Fibroblast of lung (primary cell): ENCODE data around the gene RACGAP1. TPM values are rescaled to one million over a fixed set of nuclear protein-coding genes. Genes with fewer than 3 reads are reported as not detected.

ENCODE experiments used
- DNase-seq, 2 donors: peaks; one replicate each; pipeline versions ENCODE4 v3.0.0 to v3.0.0-alpha.2; 2010; ENCODE audit warnings: low read depth in 2 of 2
- H2AFZ ChIP-seq: 2 replicates; pipeline ENCODE4 v1.5.1; 2012; ENCODE audit warnings: low read length, control low read depth, inconsistent platforms
- H3K27ac ChIP-seq: 2 replicates; pipeline ENCODE4 v1.5.1; 2011; ENCODE audit warnings: low read length, control low read depth; ENCODE audit not compliant: insufficient read depth
- H3K27me3 ChIP-seq: 2 replicates; pipeline ENCODE4 v1.5.1; 2011; ENCODE audit warnings: mild to moderate bottlenecking, low read length; ENCODE audit not compliant: control insufficient read depth, insufficient read depth
- H3K36me3 ChIP-seq: 2 replicates; pipeline ENCODE4 v1.5.1; 2011; ENCODE audit warnings: low read length; ENCODE audit not compliant: control insufficient read depth, insufficient read depth
- H3K4me1 ChIP-seq: 2 replicates; pipeline ENCODE4 v1.5.1; 2011; ENCODE audit warnings: low read length; ENCODE audit not compliant: control insufficient read depth, insufficient read depth; ENCODE audit errors: extremely low read depth
- H3K4me2 ChIP-seq: 2 replicates; pipeline ENCODE4 v1.5.1; 2011; ENCODE audit warnings: low read length, control low read depth; ENCODE audit not compliant: insufficient read depth; ENCODE audit errors: extremely low read depth
- H3K4me3 ChIP-seq, 4 experiments: fragments of 200-600 bp in 1 of 4; sonication (generic) in 1 of 4; replicated peaks in 1 of 4; 2 replicates each; pipeline ENCODE4 v1.5.1; 2011 to 2016; ENCODE audit warnings: low read length in 4 of 4, low read depth in 3 of 4, mild to moderate bottlenecking in 3 of 4, control low read depth in 2 of 4, inconsistent platforms in 1 of 4, mixed read lengths in 1 of 4; ENCODE audit not compliant: insufficient read depth in 1 of 4; ENCODE audit errors: control extremely low read depth in 1 of 4
- H3K79me2 ChIP-seq: 2 replicates; pipeline ENCODE4 v1.5.1; 2012; ENCODE audit warnings: mild to moderate bottlenecking, low read length, inconsistent platforms; ENCODE audit not compliant: control insufficient read depth, insufficient read depth
- H3K9ac ChIP-seq: 2 replicates; pipeline ENCODE4 v1.5.1; 2011; ENCODE audit warnings: mild to moderate bottlenecking, low read length, control low read depth; ENCODE audit not compliant: insufficient read depth
- H3K9me3 ChIP-seq: 2 replicates; pipeline ENCODE4 v1.5.1; 2012; ENCODE audit warnings: low read depth, low read length; ENCODE audit not compliant: control insufficient read depth, insufficient read depth
- H4K20me1 ChIP-seq: 2 replicates; pipeline ENCODE4 v1.5.1; 2011; ENCODE audit warnings: low read length; ENCODE audit not compliant: control insufficient read depth, insufficient read depth; ENCODE audit errors: extremely low read depth
- EZH2 ChIP-seq: IDR thresholded peaks from 2 replicates; pipeline ENCODE4 v1.5.1; 2012; ENCODE audit warnings: low read length, control low read depth, mild to moderate bottlenecking; ENCODE audit errors: missing control alignments
- polyA plus RNA-seq, 2 donors: library from polyadenylated mRNA; depleted of rRNA in 1 of 2; stranded (reverse) in 1 of 2; unstranded in 1 of 2; fragments of >200 nt; gene quantifications; 2 replicates each; pipeline ENCODE4 v1.2.1, GENCODE V29; 2011 to 2012; ENCODE audit warnings: missing spikeins in 1 of 2
- total RNA-seq: library from RNA; depleted of rRNA; stranded (reverse); fragments of >200 nt; gene quantifications from 2 replicates; pipeline ENCODE4 v1.2.1, GENCODE V29; 2014
- TF ChIP-seq, protein P1 (sequence below), 2 donors: IDR thresholded peaks in 1 of 2; conservative IDR thresholded peaks in 1 of 2; 1 replicate in 1 of 2; 2 replicates in 1 of 2; pipeline ENCODE4 v1.5.1; 2011 to 2012; ENCODE audit warnings: low read length in 2 of 2, control low read depth in 1 of 2, inconsistent platforms in 1 of 2, low read depth in 1 of 2, mild to moderate bottlenecking in 1 of 2

The RACGAP1 gene
- total and polyA plus RNA-seq, 2 donors (not counting 1 experiment from before 2014, with no cell fraction given): 22.9 to 38.1 TPM

DNA sequence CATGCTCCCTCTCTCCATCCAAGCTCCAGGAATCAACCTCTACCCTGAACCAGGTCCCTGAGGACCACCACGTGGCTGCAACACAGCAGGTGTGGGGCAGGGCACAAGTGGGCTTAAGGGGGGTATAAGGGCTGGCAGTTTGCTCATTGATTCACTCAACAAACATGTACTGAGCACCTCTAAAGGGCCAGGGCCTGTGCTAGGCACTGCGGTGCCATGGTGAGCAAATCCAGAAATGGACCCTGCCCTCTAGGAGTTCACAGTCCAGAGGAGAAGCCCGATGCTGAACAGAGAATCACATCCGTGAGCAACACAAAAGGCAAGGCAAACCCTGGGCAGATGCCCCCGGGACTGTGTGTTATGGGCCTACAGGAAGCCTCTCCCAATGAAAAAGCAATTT lies 81.2 kb downstream of the RACGAP1 start:
- no peak for DNase-seq
- no peak overlapping the region for H2AFZ ChIP-seq
- H3K9ac ChIP-seq: no peak overlapping the region
- no peaks in the 10 kb centered on the region for H3K27me3 ChIP-seq
- no peak overlapping the region for H3K4me2 ChIP-seq
- no peaks in the 10 kb centered on the region for H3K9me3 ChIP-seq
- no peak overlapping the region for H3K27ac ChIP-seq
- no peak for TF ChIP-seq EZH2
- TF ChIP-seq, protein P1, sequence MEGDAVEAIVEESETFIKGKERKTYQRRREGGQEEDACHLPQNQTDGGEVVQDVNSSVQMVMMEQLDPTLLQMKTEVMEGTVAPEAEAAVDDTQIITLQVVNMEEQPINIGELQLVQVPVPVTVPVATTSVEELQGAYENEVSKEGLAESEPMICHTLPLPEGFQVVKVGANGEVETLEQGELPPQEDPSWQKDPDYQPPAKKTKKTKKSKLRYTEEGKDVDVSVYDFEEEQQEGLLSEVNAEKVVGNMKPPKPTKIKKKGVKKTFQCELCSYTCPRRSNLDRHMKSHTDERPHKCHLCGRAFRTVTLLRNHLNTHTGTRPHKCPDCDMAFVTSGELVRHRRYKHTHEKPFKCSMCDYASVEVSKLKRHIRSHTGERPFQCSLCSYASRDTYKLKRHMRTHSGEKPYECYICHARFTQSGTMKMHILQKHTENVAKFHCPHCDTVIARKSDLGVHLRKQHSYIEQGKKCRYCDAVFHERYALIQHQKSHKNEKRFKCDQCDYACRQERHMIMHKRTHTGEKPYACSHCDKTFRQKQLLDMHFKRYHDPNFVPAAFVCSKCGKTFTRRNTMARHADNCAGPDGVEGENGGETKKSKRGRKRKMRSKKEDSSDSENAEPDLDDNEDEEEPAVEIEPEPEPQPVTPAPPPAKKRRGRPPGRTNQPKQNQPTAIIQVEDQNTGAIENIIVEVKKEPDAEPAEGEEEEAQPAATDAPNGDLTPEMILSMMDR (conservative IDR thresholded peaks at IDR 0.05 in 1 of 2, IDR thresholded peaks at IDR 0.05 in 1 of 2; ENCODE audit: low read depth in 1 of 2, low read length in 2 of 2): no peak
- no peaks in the 10 kb centered on the region for H3K4me1 ChIP-seq
- H4K20me1 ChIP-seq: no peaks in the 10 kb centered on the region
- no peaks in the 10 kb centered on the region for H3K79me2 ChIP-seq
- H3K4me3 ChIP-seq: no peak overlapping the region
- no peaks in the 10 kb centered on the region for H3K36me3 ChIP-seq

DNA sequence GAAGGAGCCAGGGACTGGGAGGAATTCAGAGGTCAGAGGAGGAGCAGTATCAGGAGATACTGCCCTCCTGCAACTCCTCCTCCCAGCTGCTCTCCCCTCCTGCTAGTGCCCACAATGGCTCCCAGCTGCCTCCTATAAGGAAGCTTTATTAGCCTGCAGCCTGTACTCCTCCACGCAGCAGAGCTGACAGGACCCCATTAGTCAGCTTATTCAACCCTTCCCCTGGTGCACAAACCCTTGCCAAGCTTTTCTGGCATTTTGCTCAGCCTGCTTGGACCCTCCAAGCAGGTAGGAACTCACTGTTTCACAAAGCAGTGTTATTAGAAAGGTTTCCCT lies 81.7 kb downstream of the RACGAP1 start:
- Histone ChIP-seq H3K79me2 (no peaks in the 10 kb centered on the region), H3K4me1 (no peaks in the 10 kb centered on the region), H3K36me3 (no peaks in the 10 kb centered on the region), H3K27ac (no peak overlapping the region), H3K4me3 (no peak overlapping the region), H3K27me3 (no peaks in the 10 kb centered on the region), H3K9ac (no peak overlapping the region), H3K9me3 (no peaks in the 10 kb centered on the region), H2AFZ (no peak overlapping the region), H3K4me2 (no peak overlapping the region), H4K20me1 (no peaks in the 10 kb centered on the region)
- DNase-seq: no peak
- TF ChIP-seq, protein P1 (conservative IDR thresholded peaks at IDR 0.05 in 1 of 2, IDR thresholded peaks at IDR 0.05 in 1 of 2; ENCODE audit: low read depth in 1 of 2, low read length in 2 of 2): no peak
- no peak for TF ChIP-seq EZH2

DNA sequence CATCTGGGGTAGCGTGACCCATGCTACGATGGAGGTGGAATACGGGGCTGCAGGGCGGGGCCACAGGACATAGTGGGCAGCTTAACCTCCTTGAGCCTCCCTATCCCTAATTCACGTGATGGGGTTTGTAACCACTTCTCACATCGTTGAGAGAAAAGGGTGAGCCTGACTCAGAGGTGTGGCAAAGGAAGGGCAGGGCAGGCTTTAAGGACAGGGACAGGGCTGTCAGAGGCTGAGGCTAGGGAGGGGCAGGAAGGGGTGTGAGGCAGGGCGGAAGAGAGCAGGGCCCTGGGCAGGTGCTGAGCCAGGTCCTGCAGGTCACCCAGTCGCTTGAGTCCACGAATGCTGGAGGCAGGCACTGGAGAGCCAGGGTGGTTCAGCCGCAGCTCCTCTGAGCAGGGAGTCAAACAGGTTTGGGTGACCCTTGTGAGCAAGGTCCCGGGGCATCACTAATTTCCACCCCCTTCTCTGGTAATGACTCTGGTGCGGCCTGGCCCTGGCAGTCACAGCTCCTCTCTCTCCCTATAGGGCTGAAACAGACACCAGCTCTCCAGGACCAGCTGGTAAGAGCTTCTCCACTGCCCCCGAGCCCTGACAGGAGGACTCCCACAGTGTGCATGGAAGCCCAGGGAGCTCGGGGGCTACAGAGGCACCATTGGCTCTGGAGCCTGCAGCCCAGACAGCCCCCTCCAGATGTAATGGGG lies 82.2 kb downstream of the RACGAP1 start:
- Histone ChIP-seq H3K36me3 (no peaks in the 10 kb centered on the region), H3K27me3 (no peaks in the 10 kb centered on the region), H2AFZ (no peak overlapping the region), H3K9me3 (no peaks in the 10 kb centered on the region), H3K4me3 (no peak overlapping the region), H3K27ac (no peak overlapping the region), H3K4me2 (no peak overlapping the region), H3K9ac (no peak overlapping the region), H3K79me2 (no peaks in the 10 kb centered on the region), H3K4me1 (no peaks in the 10 kb centered on the region), H4K20me1 (no peaks in the 10 kb centered on the region)
- no peak for DNase-seq
- no peak for TF ChIP-seq EZH2
- TF ChIP-seq, protein P1 (conservative IDR thresholded peaks at IDR 0.05 in 1 of 2, IDR thresholded peaks at IDR 0.05 in 1 of 2; ENCODE audit: low read depth in 1 of 2, low read length in 2 of 2): no peak
